Gastroesophageal sphincter (tissue), 3 donors: ENCODE measurements around the gene TMEM141.

Experiments
- EP300 ChIP-seq: sonication (generic); formaldehyde crosslinking; IDR thresholded peaks from one replicate; pipeline ENCODE4 v1.6.1; 2017; ENCODE audit warnings: antibody characterized with exemption, mild to moderate bottlenecking
- POLR2A ChIP-seq, 2 donors: fragments of 450-650 bp; IDR thresholded peaks; one replicate each; pipeline ENCODE4 v1.6.1; 2017; ENCODE audit warnings: antibody characterized with exemption in 2 of 2, mild to moderate bottlenecking in 2 of 2, moderate library complexity in 1 of 2
- POLR2AphosphoS5 ChIP-seq: sonication (generic); formaldehyde crosslinking; IDR thresholded peaks from one replicate; pipeline ENCODE4 v1.6.1; 2017; ENCODE audit warnings: antibody characterized with exemption
- TF ChIP-seq, protein P1 (sequence below), 4 experiments: fragments of 200-600 bp in 2 of 4; fragments of 450-650 bp in 2 of 4; sonication (generic) in 1 of 4; IDR thresholded peaks; one replicate each; pipeline ENCODE4 v1.5.1; 2017 to 2019; ENCODE audit warnings: antibody characterized with exemption in 4 of 4, mild to moderate bottlenecking in 2 of 4, moderate library complexity in 2 of 4

DNA sequence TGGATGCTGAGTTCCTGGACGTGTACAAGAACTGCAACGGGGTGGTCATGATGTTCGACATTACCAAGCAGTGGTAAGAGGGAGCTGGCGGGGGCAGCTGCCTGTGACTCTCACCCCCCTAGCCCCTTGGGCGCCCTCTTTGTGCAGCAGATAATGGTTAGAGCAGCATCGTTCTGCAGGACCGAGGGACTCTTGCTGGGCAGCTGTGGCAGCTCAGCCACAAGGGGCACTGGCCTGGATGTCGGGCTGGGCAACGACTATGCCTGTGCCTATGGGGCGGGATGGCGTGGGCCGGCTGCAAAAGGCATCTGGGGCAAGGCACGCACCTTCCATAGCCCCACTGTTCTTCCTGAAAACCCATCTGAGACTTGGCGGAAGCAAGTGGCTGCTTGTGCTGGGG is 38.3 kb downstream of the TMEM141 start:
- TF ChIP-seq, protein P1, sequence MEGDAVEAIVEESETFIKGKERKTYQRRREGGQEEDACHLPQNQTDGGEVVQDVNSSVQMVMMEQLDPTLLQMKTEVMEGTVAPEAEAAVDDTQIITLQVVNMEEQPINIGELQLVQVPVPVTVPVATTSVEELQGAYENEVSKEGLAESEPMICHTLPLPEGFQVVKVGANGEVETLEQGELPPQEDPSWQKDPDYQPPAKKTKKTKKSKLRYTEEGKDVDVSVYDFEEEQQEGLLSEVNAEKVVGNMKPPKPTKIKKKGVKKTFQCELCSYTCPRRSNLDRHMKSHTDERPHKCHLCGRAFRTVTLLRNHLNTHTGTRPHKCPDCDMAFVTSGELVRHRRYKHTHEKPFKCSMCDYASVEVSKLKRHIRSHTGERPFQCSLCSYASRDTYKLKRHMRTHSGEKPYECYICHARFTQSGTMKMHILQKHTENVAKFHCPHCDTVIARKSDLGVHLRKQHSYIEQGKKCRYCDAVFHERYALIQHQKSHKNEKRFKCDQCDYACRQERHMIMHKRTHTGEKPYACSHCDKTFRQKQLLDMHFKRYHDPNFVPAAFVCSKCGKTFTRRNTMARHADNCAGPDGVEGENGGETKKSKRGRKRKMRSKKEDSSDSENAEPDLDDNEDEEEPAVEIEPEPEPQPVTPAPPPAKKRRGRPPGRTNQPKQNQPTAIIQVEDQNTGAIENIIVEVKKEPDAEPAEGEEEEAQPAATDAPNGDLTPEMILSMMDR (IDR thresholded peaks at IDR 0.05): no peak
- no peak for TF ChIP-seq POLR2AphosphoS5
- TF ChIP-seq EP300: no peak
- no peak for TF ChIP-seq POLR2A (IDR thresholded peaks at IDR 0.05)
